Measurements from ENCODE around the gene CFAP251.

CFAP251 gene

GRCh38 chr12:121957861-121958515 lies 39.6 kb downstream of the CFAP251 start (continued):
- no peak for TF ChIP-seq ZNF518A (tag by site-specific recombination; conservative IDR thresholded peaks at IDR 0.05; ENCODE audit: low read depth)
- TF ChIP-seq ZNF362 (tag by site-specific recombination; IDR thresholded peaks at IDR 0.05) = no peak

DNA sequence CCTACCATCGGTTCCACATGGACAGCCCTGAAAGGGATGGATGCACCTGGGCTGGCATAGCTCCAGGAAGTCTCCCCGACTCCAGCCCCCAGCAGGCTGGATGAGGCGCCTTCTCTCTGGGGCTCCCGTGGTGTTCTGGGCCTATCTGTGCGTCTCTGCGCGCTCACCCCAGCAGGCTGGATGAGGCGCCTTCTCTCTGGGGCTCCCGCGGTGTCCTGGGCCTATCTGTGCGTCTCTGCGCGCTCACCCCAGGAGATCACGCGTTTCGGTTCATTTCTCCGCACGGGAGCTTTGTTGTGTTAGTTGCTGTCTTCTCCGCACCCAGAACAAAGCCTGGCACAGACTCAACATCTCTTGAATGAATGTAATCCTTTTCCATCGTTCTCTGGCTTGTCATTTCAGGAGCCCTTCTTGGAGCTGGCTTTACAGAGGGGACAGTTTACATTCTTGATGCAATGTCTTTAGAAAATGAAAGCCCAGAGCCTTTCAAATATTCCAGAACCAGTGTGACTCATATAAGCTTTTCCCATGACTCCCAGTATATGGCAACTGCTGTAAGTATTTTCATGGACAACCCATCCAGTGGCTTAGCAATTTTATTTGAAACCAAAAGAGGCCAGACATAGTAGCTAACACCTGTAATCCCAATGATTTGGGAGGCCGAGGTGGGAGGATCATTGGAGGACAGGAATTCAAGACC lies 40.3 kb downstream of the CFAP251 start:
- no peak overlapping the region for H3K4me3 ChIP-seq (ENCODE audit: low read depth, low read length)
- POLR2A ChIA-PET = no interaction called here
- H3K9me3 ChIP-seq (ENCODE audit: control insufficient read depth, insufficient read depth, low read depth, low read length) = no peaks in the 10 kb centered on the region
- H3K27ac ChIP-seq (ENCODE audit: extremely low read depth, low read depth, low read length) = no peak overlapping the region
- TF ChIP-seq ZBTB21 (tag by site-specific recombination; IDR thresholded peaks at IDR 0.05) = no peak
- TF ChIP-seq ZNF558 (tag by site-specific recombination; IDR thresholded peaks at IDR 0.05) = no peak
- TF ChIP-seq KLF1 (tag by site-specific recombination; IDR thresholded peaks at IDR 0.05) = no peak
- TF ChIP-seq ZNF513 (tag by site-specific recombination; IDR thresholded peaks at IDR 0.05) = no peak
- TF ChIP-seq ZSCAN18 (tag by site-specific recombination; IDR thresholded peaks at IDR 0.05) = no peak
- no peak for TF ChIP-seq ZBTB11 (tag by site-specific recombination; conservative IDR thresholded peaks at IDR 0.05; ENCODE audit: low read depth)
- no peak for TF ChIP-seq ZNF785 (tag by site-specific recombination; IDR thresholded peaks at IDR 0.05)
- no peak for TF ChIP-seq ZNF596 (tag by site-specific recombination; IDR thresholded peaks at IDR 0.05)
- no peak for TF ChIP-seq ZNF426 (tag by site-specific recombination; IDR thresholded peaks at IDR 0.05)
- TF ChIP-seq ZNF791 (tag by site-specific recombination; IDR thresholded peaks at IDR 0.05) = no peak
- no peak for TF ChIP-seq ZNF629 (tag by site-specific recombination; IDR thresholded peaks at IDR 0.05)
- no peak for TF ChIP-seq ZBTB6 (tag by site-specific recombination; IDR thresholded peaks at IDR 0.05)
- no peaks in the 10 kb centered on the region for H3K4me1 ChIP-seq (ENCODE audit: control insufficient read depth, insufficient read depth, low read length)
- peaks cover 0 to 3% of the 10 kb centered on the region in 2 experiments; a peak in 1 of 3 replicates for H3K36me3 ChIP-seq (ENCODE audit: control insufficient read depth in 2 of 2, insufficient read depth in 1 of 2, low read length in 2 of 2)
- CTCF ChIA-PET = interaction anchor here (0.9 to 1.3 kb wide), 2 partner anchors 41 to 42 kb away, joined by 3 to 4 read pairs; partner anchors contain the start of gene CFAP251
